ENCODE data around the gene SLC66A1.
A peak's percentile ranks its signal among the peaks of the same experiment; 100 is the strongest.

The SLC66A1 gene

GRCh38 chr1:19370453-19371170, 58.5 kb downstream of the SLC66A1 start:
- Mint-ChIP-seq H3K4me3 (no peak overlapping the region), H3K27me3 (no peaks in the 10 kb centered on the region), H3K4me1 (ENCODE audit: low read depth in 2 of 2) (peaks cover 22 to 29% of the 10 kb centered on the region in 2 donors), H3K9me3 (no peaks in the 10 kb centered on the region), H3K27ac (peak overlapping the region in 1 of 2 donors; percentile 87), H3K36me3 (ENCODE audit: insufficient read depth) (peaks cover 28% of the 10 kb centered on the region)
- ATAC-seq (replicated peaks), result no peak
- no peak for DNase-seq

- Mint-ChIP-seq H3K36me3 (ENCODE audit: insufficient read depth) (peaks cover 32% of the 10 kb centered on the region), H3K4me3 (no peak overlapping the region), H3K27me3 (no peaks in the 10 kb centered on the region), H3K9me3 (no peaks in the 10 kb centered on the region), H3K4me1 (ENCODE audit: low read depth in 2 of 2) (peaks cover 20 to 28% of the 10 kb centered on the region in 2 donors), H3K27ac (no peak overlapping the region)
- DNase-seq, result no peak
- no peak for ATAC-seq (replicated peaks)
Observed at GRCh38 chr1:19371226-19372135, 59.4 kb downstream of the SLC66A1 start.

- no peak overlapping the region for H3K4me3 Mint-ChIP-seq
- peaks cover 17 to 24% of the 10 kb centered on the region in 2 donors for H3K4me1 Mint-ChIP-seq (ENCODE audit: low read depth in 2 of 2)
- H3K36me3 Mint-ChIP-seq (ENCODE audit: insufficient read depth), result peaks cover 38% of the 10 kb centered on the region
- no peaks in the 10 kb centered on the region for H3K9me3 Mint-ChIP-seq
- peak overlapping the region in 1 of 2 donors; percentile 19 for H3K27ac Mint-ChIP-seq
- H3K27me3 Mint-ChIP-seq, result no peaks in the 10 kb centered on the region
- ATAC-seq (replicated peaks), result no peak
- no peak for DNase-seq
Observed at GRCh38 chr1:19372136-19372514, 60.0 kb downstream of the SLC66A1 start.

- peak overlapping the region in 1 of 2 donors; percentile 19 for H3K27ac Mint-ChIP-seq
- no peaks in the 10 kb centered on the region for H3K9me3 Mint-ChIP-seq
- H3K4me1 Mint-ChIP-seq (ENCODE audit: low read depth in 2 of 2), result peaks cover 14 to 24% of the 10 kb centered on the region in 2 donors
Observed at GRCh38 chr1:19372602-19373001, 60.5 kb downstream of the SLC66A1 start.

GRCh38 chr1:19373211-19374082, 61.3 kb downstream of the SLC66A1 start:
- H3K4me1 Mint-ChIP-seq (ENCODE audit: low read depth in 2 of 2), result peaks cover 14 to 26% of the 10 kb centered on the region in 2 donors

More at GRCh38 chr1:19372602-19373001, 60.5 kb downstream of the SLC66A1 start:
- ATAC-seq (replicated peaks), result no peak
- no peak overlapping the region for H3K4me3 Mint-ChIP-seq
- H3K27me3 Mint-ChIP-seq, result no peaks in the 10 kb centered on the region
- no peak for DNase-seq
- peaks cover 40% of the 10 kb centered on the region for H3K36me3 Mint-ChIP-seq (ENCODE audit: insufficient read depth)

GRCh38 chr1:19374083-19374801, 62.1 kb downstream of the SLC66A1 start:
- no peaks in the 10 kb centered on the region for H3K27me3 Mint-ChIP-seq
- DNase-seq (no peak), ATAC-seq (replicated peaks) (peak; percentile 33)
- H3K36me3 Mint-ChIP-seq (ENCODE audit: insufficient read depth), result peaks cover 48% of the 10 kb centered on the region
- H3K27ac Mint-ChIP-seq, result peak overlapping the region in 1 of 2 donors; percentile 73
- no peak overlapping the region for H3K4me3 Mint-ChIP-seq
- no peaks in the 10 kb centered on the region for H3K9me3 Mint-ChIP-seq
- H3K4me1 Mint-ChIP-seq (ENCODE audit: low read depth in 2 of 2), result peaks cover 14 to 26% of the 10 kb centered on the region in 2 donors

More at GRCh38 chr1:19373211-19374082, 61.3 kb downstream of the SLC66A1 start:
- ATAC-seq (replicated peaks), result no peak
- Mint-ChIP-seq H3K36me3 (ENCODE audit: insufficient read depth) (peaks cover 45% of the 10 kb centered on the region), H3K27ac (peak overlapping the region in 1 of 2 donors; percentile 73), H3K27me3 (no peaks in the 10 kb centered on the region), H3K4me3 (no peak overlapping the region), H3K9me3 (no peaks in the 10 kb centered on the region)
- no peak for DNase-seq

GRCh38 chr1:19374926-19375325, 62.8 kb downstream of the SLC66A1 start:
- H3K36me3 Mint-ChIP-seq (ENCODE audit: insufficient read depth), result peaks cover 54% of the 10 kb centered on the region
- peak overlapping the region in 1 of 2 donors; percentile 73 for H3K27ac Mint-ChIP-seq
- H3K4me3 Mint-ChIP-seq, result no peak overlapping the region
- ATAC-seq (replicated peaks), result no peak
- peaks cover 10 to 21% of the 10 kb centered on the region in 2 donors for H3K4me1 Mint-ChIP-seq (ENCODE audit: low read depth in 2 of 2)
- H3K27me3 Mint-ChIP-seq, result no peaks in the 10 kb centered on the region
- no peak for DNase-seq
- no peaks in the 10 kb centered on the region for H3K9me3 Mint-ChIP-seq

GRCh38 chr1:19375631-19376400, 63.7 kb downstream of the SLC66A1 start:
- Mint-ChIP-seq H3K27ac (peak overlapping the region in 1 of 2 donors; percentile 73), H3K36me3 (ENCODE audit: insufficient read depth) (peaks cover 59% of the 10 kb centered on the region), H3K27me3 (no peaks in the 10 kb centered on the region), H3K9me3 (no peaks in the 10 kb centered on the region), H3K4me1 (ENCODE audit: low read depth in 2 of 2) (peaks cover 6 to 12% of the 10 kb centered on the region in 2 donors), H3K4me3 (no peak overlapping the region)
- ATAC-seq (replicated peaks), result no peak
- DNase-seq, result no peak

GRCh38 chr1:19376428-19377372, 64.6 kb downstream of the SLC66A1 start:
- H3K9me3 Mint-ChIP-seq, result no peaks in the 10 kb centered on the region
- no peak overlapping the region for H3K27ac Mint-ChIP-seq
- H3K4me1 Mint-ChIP-seq (ENCODE audit: low read depth in 2 of 2), result peaks cover 6 to 12% of the 10 kb centered on the region in 2 donors
- no peaks in the 10 kb centered on the region for H3K27me3 Mint-ChIP-seq
- H3K36me3 Mint-ChIP-seq (ENCODE audit: insufficient read depth), result peaks cover 65% of the 10 kb centered on the region
- DNase-seq, result no peak
- no peak overlapping the region for H3K4me3 Mint-ChIP-seq
- no peak for ATAC-seq (replicated peaks)

GRCh38 chr1:19377812-19378718, 65.9 kb downstream of the SLC66A1 start:
- DNase-seq (no peak), ATAC-seq (replicated peaks) (no peak)
- Mint-ChIP-seq H3K9me3 (no peaks in the 10 kb centered on the region), H3K27ac (peak overlapping the region in 1 of 2 donors; percentile 12), H3K4me3 (no peak overlapping the region), H3K36me3 (ENCODE audit: insufficient read depth) (peaks cover 74% of the 10 kb centered on the region), H3K4me1 (ENCODE audit: low read depth in 2 of 2) (peaks cover 9 to 13% of the 10 kb centered on the region in 2 donors), H3K27me3 (no peaks in the 10 kb centered on the region)
